Ishikawa (cell line): ENCODE data around the gene TRMT61A.
A peak's percentile ranks its signal among the peaks of the same experiment; 100 is the strongest.

Source experiments
- CEBPB ChIP-seq: IDR thresholded peaks from 2 replicates; pipeline ENCODE4 v1.6.1; 2012
- CREB1 ChIP-seq: IDR thresholded peaks from 2 replicates; pipeline ENCODE4 v1.6.1; 2012; ENCODE audit warnings: low read depth
- EGR1 ChIP-seq: IDR thresholded peaks from 2 replicates; pipeline ENCODE4 v1.6.1; 2012
- EP300 ChIP-seq: IDR thresholded peaks from 2 replicates; pipeline ENCODE4 v1.6.1; 2012; ENCODE audit warnings: borderline replicate concordance
- FOXM1 ChIP-seq: IDR thresholded peaks from 2 replicates; pipeline ENCODE4 v1.6.1; 2012; ENCODE audit warnings: low read depth, borderline replicate concordance
- MAX ChIP-seq: IDR thresholded peaks from 2 replicates; pipeline ENCODE4 v1.6.1; 2012
- NFIC ChIP-seq: IDR thresholded peaks from 2 replicates; pipeline ENCODE4 v1.6.1; 2012
- RAD21 ChIP-seq: IDR thresholded peaks from 2 replicates; pipeline ENCODE4 v1.6.1; 2012; ENCODE audit warnings: low read depth
- REST ChIP-seq: IDR thresholded peaks from 2 replicates; pipeline ENCODE4 v1.6.1; 2012; ENCODE audit warnings: low read depth, mild to moderate bottlenecking
- TAF1 ChIP-seq: IDR thresholded peaks from 2 replicates; pipeline ENCODE4 v1.6.1; 2012; ENCODE audit warnings: low read depth, mild to moderate bottlenecking
- TCF12 ChIP-seq: IDR thresholded peaks from 2 replicates; pipeline ENCODE4 v1.6.1; 2012; ENCODE audit warnings: low read depth
- TEAD4 ChIP-seq: IDR thresholded peaks from 2 replicates; pipeline ENCODE4 v1.6.1; 2012
- USF1 ChIP-seq: IDR thresholded peaks from 2 replicates; pipeline ENCODE4 v1.6.1; 2012
- YY1 ChIP-seq: IDR thresholded peaks from 2 replicates; pipeline ENCODE4 v1.6.1; 2012; ENCODE audit warnings: low read depth
- ZBTB7A ChIP-seq: IDR thresholded peaks from 2 replicates; pipeline ENCODE4 v1.6.1; 2012; ENCODE audit warnings: low read depth

TRMT61A gene

GRCh38 chr14:103516426-103517173, 12.4 kb upstream of the TRMT61A start:
- no peak for TF ChIP-seq EP300
- TF ChIP-seq CREB1 = no peak
- no peak for TF ChIP-seq NFIC
- TF ChIP-seq EGR1 = no peak
- TF ChIP-seq USF1 = no peak
- TF ChIP-seq REST = no peak
- TF ChIP-seq MAX = no peak
- TF ChIP-seq YY1 = no peak
- TF ChIP-seq CEBPB = no peak
- no peak for TF ChIP-seq TEAD4
- TF ChIP-seq TCF12 = no peak
- no peak for TF ChIP-seq FOXM1
- TF ChIP-seq TAF1 = no peak
- TF ChIP-seq ZBTB7A = no peak
- no peak for TF ChIP-seq RAD21

GRCh38 chr14:103517174-103517566, 11.8 kb upstream of the TRMT61A start:
- TF ChIP-seq TEAD4 (no peak), CEBPB (no peak), ZBTB7A (no peak), MAX (no peak), NFIC (no peak), CREB1 (no peak), YY1 (no peak), TCF12 (no peak)

GRCh38 chr14:103517721-103518421, 11.1 kb upstream of the TRMT61A start:
- TF ChIP-seq EGR1 = no peak
- TF ChIP-seq EP300 = no peak
- no peak for TF ChIP-seq USF1
- TF ChIP-seq ZBTB7A = no peak
- no peak for TF ChIP-seq CEBPB
- no peak for TF ChIP-seq RAD21
- TF ChIP-seq NFIC = no peak
- no peak for TF ChIP-seq TAF1
- no peak for TF ChIP-seq YY1
- no peak for TF ChIP-seq TEAD4
- TF ChIP-seq REST = no peak
- no peak for TF ChIP-seq CREB1
- TF ChIP-seq TCF12 = no peak
- no peak for TF ChIP-seq FOXM1
- no peak for TF ChIP-seq MAX

GRCh38 chr14:103518422-103519042, 10.5 kb upstream of the TRMT61A start:
- TF ChIP-seq NFIC = 0 out of 2 replicates have a peak, but pooled peaks have one; percentile 13
- TF ChIP-seq RAD21 = peak; percentile 84
- no peak for TF ChIP-seq TCF12
- no peak for TF ChIP-seq YY1
- no peak for TF ChIP-seq EGR1
- peak; percentile 30; the same call in 1 of the 2 replicates for TF ChIP-seq ZBTB7A

- no peak for TF ChIP-seq TCF12
- no peak for TF ChIP-seq TEAD4
- no peak for TF ChIP-seq MAX
- TF ChIP-seq REST = no peak
- no peak for TF ChIP-seq CREB1
- no peak for TF ChIP-seq CEBPB
- no peak for TF ChIP-seq TAF1
- TF ChIP-seq EP300 = no peak
- TF ChIP-seq RAD21 = no peak
Measured at GRCh38 chr14:103519043-103519836, 9.8 kb upstream of the TRMT61A start.
